RPMI8226 (cell line): ENCODE results near the gene NOS3.

Source experiments
- DNase-seq: peaks from one replicate; pipeline ENCODE4 v3.0.0-alpha.2; 2015

Gene NOS3

DNA sequence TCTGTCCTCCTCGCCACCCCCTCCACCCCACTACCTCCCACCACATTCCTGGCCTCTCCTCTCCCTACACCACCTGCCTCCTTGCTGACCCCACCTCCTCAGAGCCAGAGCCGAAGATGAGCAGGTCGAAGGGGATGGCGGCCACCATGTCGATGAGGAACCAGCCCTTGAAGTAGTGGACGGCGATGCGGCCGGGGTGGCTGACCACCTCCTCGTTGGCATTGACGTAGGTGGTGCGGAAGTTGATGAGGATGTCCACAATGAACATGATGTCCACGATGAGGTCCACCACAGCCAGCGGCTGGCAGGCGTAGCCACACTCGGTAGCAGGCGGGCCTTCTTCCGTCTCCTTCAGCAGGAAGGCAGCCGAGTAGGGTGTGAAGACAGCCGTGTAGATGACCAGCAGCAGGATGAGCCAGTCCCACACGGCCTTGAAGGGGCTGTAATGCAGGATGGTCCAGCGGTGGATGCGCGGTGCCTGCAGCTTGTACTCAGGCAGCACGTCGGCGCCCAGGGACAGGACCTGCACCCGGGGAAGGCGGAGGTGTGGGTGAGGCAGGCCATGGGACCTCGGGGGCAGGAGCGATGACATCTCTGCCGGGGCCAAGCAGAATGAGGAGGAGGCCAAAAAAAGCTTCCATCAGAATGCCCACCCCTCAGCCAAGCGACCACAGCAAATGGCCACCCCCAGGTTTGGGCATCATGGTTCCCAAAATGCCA, 38.3 kb upstream of the NOS3 start:
- no peak for DNase-seq

DNA sequence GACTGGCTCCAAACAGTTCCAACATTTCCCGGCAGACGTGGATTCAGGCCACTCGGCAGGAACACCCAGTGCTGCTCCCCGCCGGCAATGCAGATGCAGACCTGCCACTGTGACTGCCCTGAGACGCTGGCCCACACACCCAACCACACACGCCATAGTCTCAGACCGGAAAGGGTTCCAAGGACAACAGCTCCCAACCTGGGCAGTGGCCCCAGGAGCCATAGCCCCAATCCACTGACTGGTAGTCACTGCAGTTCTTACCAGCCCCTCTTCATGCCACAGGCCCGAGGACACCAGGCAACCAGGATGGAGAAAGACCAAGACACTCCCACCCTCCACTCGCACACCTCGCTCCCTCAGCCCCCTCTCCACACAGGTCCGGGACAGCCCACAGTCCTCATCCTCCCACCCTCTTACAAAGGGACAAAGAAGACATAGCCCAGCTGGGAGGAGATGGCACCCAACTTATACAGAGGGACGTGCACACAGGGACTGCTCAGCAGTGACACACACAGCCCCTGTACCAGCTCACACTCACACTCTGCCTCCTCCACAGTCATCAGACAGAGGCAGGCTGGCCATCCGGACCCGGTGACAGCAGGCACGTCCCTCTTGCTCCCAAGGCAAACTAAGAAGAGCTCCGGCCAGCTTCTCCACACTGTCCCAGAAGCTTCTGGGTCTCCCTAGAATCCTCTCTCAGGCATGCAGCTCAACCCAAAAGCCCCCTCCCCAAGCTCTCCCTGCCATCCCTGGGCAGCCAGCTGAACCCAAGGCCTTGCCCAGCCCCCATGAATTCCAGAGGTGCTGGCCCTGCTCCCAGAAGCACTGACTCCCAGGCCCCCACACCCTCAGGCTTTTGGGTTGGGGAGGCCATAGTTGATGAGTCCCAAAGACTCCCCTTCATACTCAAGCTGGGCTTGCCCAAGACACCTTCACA, 37.5 kb upstream of the NOS3 start:
- DNase-seq: no peak

GRCh38 chr7:150954201-150954985, 36.4 kb upstream of the NOS3 start:
- DNase-seq: no peak

DNA sequence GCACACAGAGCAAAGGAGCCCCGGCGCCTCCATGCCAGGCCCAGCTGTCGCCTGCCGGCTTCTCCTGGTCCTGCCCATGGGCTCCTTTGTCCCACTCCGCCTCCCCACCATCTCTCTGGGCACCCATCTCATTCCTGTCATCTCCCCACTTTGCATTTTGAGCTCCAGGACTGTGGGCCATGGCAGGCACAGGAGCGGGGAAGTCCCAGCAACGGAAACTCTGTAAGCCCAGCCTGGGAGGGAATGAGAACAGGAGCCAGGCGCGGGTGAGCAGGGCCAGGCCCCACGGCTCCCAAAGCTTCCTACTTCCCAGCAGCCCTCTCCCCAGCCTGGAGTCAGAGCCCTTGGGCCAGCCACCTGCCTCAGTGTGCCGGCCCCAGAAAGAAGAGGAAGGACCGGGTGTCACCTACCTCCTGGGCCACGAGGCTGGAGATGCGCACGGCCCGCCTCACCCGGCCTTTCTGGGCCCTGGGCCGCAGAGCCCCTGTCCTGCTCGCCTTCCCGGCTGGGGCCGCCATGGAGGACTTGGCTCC, 35.8 kb upstream of the NOS3 start:
- no peak for DNase-seq

DNA sequence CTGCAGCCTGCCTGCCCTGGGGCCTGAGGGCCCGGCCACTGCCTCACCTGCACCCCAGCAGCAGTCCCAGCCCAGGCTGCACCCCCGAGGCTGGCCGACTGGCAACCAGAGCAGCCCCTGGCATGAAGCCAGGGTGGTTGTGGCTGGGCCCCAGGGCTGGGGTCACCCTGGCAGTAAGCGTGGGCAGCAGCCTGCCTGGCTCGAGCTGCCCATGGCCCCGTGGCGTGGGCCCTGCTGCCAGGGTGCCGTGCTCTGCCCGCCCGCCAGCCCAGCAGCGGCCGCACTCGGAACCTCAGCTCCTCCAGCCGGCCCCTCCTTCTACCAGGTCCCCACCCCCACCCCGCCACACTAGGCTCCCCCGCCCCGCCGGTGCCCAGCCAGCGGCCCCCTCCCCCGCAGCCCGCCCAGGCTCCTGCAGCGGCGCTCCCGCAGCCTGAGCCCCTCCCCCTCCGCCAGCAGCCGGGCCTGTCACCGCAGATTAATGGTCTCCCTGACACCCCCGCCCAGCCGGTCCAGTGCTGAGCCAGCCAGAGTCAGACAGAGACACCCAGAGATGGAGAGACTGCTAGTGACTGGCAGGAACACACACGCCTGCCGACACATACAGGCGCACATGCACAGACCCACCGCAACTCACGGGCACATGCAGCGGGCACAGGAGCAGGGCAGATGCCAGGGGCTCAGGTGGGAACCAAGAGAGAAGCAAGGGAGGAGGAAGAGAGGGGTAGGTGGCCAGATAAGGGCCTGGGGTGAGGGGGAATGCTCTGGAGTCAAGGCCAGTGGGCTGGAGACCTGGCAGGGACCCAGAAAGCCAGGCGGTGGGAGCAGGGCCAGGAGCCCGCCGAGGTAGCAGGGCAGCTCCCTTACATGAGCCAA, 35.1 kb upstream of the NOS3 start:
- peak; percentile 33 for DNase-seq

DNA sequence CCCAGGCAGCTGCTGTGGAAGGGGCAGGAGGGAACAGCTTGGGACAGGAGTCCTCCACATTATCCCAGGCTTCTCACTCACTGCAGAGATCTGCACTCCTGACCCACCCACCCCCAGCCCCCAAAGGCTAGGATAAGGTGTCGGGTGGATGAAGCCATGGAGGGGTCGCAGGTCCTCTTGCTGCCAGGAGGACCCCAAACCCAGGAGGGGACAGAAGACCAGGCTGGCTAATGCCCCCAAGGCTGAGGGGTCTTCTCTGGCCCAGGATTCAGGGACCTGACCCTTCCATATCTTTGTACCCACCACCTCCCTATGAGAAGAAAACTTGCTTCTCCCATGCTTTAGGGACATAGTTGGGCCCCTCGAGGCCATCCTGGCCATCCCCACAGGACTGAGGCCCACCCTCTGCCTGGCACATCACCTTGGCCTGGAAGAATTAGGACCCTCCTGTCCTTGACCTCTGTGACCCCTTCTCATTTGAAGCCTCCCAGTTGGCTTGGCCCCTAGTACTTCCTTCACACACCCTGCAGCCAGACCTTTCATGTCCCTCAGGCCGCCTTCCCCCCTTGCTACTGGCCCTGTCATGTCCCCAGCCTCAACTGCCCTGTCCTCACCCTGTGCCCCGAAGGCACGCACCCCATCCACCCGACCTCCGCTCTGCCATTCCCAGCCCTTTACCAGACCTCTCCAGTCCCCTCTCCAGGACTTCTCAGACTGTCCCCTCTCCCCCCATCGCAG, 34.3 kb upstream of the NOS3 start:
- no peak for DNase-seq

DNA sequence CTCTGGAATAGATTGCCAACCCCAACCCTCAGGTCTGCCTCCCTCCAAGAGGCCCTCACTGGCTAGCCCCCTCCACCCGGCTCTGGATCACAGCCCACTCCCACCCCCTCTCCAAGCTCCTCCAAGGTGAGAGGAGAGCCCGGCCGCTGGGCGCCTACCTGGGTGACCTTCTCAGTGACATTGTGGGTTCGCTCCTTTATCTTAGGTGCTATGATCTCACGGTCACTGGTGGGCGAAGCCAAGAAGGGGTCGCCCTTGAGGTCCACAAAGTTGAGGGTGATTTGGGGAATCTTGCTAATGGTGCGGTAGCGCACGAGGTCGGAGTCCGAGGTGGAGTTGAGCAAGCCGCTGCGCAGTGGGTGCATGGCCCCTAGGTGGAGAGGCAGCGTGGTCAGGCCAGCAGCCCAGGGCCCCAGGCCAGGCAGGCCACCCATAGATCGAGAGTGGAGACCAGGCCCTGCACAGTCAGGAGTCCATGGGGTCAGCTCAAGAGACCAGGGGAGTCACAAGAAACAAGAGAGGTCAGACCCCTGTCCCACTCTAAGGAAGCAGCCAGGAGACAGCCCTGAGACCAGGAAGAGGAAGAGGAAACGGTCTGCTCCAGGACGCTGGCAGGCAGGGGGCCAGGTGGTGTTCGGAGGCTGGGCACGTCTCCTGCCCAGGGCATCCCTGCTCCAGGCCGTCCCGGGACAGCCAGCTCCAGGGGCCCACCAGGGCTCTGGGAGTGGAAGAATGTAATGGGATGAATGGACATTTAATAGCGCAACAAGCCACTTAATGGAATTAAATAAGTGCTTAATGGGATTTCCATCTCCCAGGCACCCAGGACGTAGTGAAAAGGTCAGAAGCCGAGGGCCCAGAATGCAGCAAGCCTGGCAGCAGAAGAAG, 33.4 kb upstream of the NOS3 start:
- no peak for DNase-seq

GRCh38 chr7:150958062-150958552, 32.7 kb upstream of the NOS3 start:
- no peak for DNase-seq

DNA sequence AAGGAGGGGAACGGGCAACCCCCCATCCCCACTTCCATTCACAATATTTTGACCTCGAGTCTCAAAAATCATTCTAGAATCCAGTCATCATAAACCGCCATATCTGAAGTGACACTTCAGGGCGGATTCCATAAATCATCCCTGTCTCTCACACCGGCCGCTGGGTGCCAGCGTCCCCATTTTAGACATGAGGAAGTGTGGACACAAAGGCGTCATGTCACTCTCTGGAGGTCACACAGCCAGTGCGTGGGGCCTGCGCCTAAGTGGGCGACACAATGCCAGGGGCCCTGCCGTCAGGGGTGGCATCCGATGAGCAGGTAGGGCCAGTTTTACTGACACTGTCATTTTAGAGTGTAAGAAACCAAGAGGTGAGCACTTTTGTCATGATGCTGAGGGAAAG, 32.2 kb upstream of the NOS3 start:
- no peak for DNase-seq

DNA sequence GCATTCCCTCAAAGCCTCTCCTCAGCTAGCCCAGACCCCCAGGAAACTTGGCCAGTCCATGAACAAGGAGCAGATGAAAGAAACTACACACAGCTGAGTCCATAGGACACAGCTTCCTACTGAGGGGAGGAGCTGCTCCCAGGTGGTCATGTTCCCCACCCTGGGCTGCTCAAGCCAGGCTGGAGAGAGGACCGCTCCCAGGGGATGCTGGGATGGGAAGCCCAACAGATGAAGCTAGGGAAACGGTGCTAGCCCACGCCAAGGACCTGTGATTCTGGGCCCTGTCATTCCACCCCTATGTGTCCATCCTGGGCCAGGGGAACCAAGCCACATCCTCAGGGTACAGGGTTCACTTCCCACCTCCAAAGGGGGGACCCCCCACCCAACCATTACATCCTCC, 31.7 kb upstream of the NOS3 start:
- no peak for DNase-seq

DNA sequence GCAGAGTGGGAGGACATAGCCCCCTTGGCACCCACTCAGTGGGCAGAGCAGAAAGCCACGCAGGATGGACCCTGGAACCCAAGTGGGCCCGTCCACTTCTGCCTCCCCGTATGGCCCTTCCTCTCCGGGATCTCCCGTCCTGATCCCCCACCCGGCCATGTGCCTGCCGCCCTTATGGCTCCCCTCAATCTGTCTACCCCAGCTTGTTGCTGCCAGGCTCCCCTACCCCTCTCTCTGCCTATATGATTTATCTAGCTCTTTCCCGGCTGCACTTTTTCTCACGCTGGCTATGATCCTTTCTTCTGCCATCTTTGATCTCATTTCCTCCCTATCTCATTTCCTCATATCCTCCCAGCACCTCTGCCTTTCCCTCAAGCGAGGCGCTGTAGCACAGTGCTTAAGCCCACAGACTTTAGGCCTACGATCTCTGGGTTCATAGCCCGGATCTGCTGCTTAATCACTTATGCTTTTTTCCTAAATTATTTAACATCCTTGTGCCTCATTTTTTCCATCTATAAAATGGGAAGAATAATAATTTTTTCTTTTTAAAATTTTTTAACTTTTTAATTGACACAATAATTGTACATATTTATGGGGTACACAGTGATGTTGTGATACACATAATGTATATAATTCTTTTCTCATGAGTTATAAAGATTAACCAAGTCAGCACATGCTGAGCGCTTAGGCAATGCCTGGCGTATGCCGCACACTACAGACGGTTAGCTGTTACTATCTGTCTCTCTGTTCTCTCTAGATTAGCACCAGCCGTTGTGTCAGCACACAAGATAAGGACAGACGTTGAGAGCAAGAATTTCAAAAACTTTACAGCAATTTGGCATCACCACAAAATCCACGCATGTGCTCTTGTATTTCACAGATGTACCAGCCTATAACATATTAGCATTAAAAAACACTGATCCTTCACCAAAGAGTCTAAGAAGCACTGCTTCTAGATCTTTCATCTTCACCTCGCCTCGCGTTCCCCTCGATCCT, 30.8 kb upstream of the NOS3 start:
- peak; percentile 33 for DNase-seq

- no peak for DNase-seq
Observed at GRCh38 chr7:150961510-150962289, 29.1 kb upstream of the NOS3 start.

- no peak for DNase-seq
Observed at GRCh38 chr7:150962290-150962552, 28.6 kb upstream of the NOS3 start.

- peak; percentile 73 for DNase-seq
Observed at GRCh38 chr7:150962553-150963399, 28.0 kb upstream of the NOS3 start.

DNA sequence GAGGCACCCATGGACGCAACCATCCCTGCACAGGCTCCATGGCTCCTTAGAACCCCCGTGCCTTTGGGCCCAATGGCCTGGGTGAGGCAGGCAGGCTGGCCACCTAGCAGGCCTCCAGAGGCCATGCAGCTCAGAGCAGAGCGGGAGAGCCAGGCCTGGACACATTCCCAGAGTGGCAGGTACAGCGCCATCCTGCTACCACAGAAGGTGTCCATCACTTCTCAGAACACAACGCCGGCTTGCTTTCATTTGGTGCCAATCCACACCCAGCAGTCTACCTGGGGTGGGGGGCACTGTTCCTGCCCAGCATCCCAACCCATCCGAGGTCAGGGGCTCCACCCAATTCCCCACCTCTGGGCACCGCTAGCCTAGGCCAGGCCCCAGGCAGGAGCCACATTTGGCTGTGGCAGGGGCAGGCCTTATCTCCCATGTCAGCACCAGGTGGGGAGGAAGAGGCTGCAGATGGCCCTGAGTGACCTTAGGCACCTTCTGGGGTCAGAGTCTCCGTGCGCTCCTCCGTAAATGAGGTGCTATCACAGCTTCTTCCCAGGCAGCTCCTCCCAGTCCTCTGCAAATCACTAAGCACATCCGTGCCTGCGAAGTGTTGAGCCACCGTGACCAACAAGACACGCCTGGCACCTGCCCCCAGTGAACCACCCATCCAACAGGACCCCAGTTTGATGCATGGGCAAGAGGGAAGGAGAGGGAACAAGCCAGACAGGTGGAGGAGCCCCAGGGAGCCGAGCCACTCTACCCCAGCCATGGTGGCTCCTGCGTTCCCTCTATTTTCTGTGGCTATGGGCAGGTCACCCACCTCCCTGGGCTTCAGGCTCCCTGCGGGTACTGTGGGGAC, 26.9 kb upstream of the NOS3 start:
- peak; percentile 25 for DNase-seq

- DNase-seq: peak; percentile 91
Observed at GRCh38 chr7:150964593-150965111, 26.2 kb upstream of the NOS3 start.
